ENCODE data around the gene ABTB1.
A peak's percentile ranks its signal among the peaks of the same experiment; 100 is the strongest.

ABTB1 gene

GRCh38 chr3:127706785-127707351 is 34.1 kb downstream of the ABTB1 start:
- DNase-seq (ENCODE audit: low spot score), result no peak

- DNase-seq (ENCODE audit: low spot score), result no peak
These were observed 35.2 kb downstream of the ABTB1 start for GRCh38 chr3:127707851-127708411.

GRCh38 chr3:127708837-127709236 is 36.1 kb downstream of the ABTB1 start:
- no peak for DNase-seq (ENCODE audit: low spot score)

GRCh38 chr3:127709320-127710060 is 36.7 kb downstream of the ABTB1 start:
- DNase-seq (ENCODE audit: low spot score), result no peak

GRCh38 chr3:127710155-127710941 is 37.6 kb downstream of the ABTB1 start:
- DNase-seq (ENCODE audit: low spot score), result no peak

- DNase-seq (ENCODE audit: low spot score), result no peak
These were observed 38.4 kb downstream of the ABTB1 start for GRCh38 chr3:127711021-127711695.

- DNase-seq (ENCODE audit: low spot score), result no peak
These were observed 39.1 kb downstream of the ABTB1 start for GRCh38 chr3:127711896-127712295.

GRCh38 chr3:127712461-127712860 is 39.7 kb downstream of the ABTB1 start:
- no peak for DNase-seq (ENCODE audit: low spot score)

GRCh38 chr3:127712881-127713771 is 40.4 kb downstream of the ABTB1 start:
- no peak for DNase-seq (ENCODE audit: low spot score)

- no peak for DNase-seq (ENCODE audit: low spot score)
These were observed 41.4 kb downstream of the ABTB1 start for GRCh38 chr3:127714125-127714571.

- DNase-seq (ENCODE audit: low spot score), result no peak
These were observed 42.1 kb downstream of the ABTB1 start for GRCh38 chr3:127714866-127715265.

- no peak for DNase-seq (ENCODE audit: low spot score)
These were observed 42.8 kb downstream of the ABTB1 start for GRCh38 chr3:127715532-127715931.

GRCh38 chr3:127716384-127716783 is 43.6 kb downstream of the ABTB1 start:
- DNase-seq (ENCODE audit: low spot score), result no peak

- peak; percentile 47 for DNase-seq (ENCODE audit: low spot score)
These were observed 44.8 kb downstream of the ABTB1 start for GRCh38 chr3:127717357-127718244.

- DNase-seq (ENCODE audit: low spot score), result no peak
These were observed 45.6 kb downstream of the ABTB1 start for GRCh38 chr3:127718245-127718915.

- no peak for DNase-seq (ENCODE audit: low spot score)
These were observed 46.2 kb downstream of the ABTB1 start for GRCh38 chr3:127718916-127719290.

- DNase-seq (ENCODE audit: low spot score), result no peak
These were observed 46.6 kb downstream of the ABTB1 start for GRCh38 chr3:127719369-127719768.

- DNase-seq (ENCODE audit: low spot score), result no peak
These were observed 47.5 kb downstream of the ABTB1 start for GRCh38 chr3:127720161-127720823.

Measured in D341Med (cell line).